PFSK-1 (cell line): ENCODE measurements around the gene ARID3A.

Source experiments
- POLR2AphosphoS5 ChIP-seq: IDR thresholded peaks from 2 replicates; pipeline ENCODE4 v1.6.1; 2012; ENCODE audit warnings: low read depth, mild to moderate bottlenecking, control low read depth, low read length, moderate library complexity
- REST ChIP-seq, 2 experiments: IDR thresholded peaks; 2 replicates each; pipeline versions ENCODE4 v1.6.1 to v1.8.0; 2011 to 2012; ENCODE audit warnings: low read depth in 2 of 2, low read length in 2 of 2, control low read depth in 1 of 2, inconsistent platforms in 1 of 2, mild to moderate bottlenecking in 1 of 2, moderate library complexity in 1 of 2; ENCODE audit not compliant: insufficient read depth in 1 of 2
- SIN3A ChIP-seq: IDR thresholded peaks from 2 replicates; pipeline ENCODE4 v1.6.1; 2012; ENCODE audit warnings: mild to moderate bottlenecking, low read length, moderate library complexity, borderline replicate concordance; ENCODE audit not compliant: insufficient read depth

GRCh38 chr19:1017115-1017905, 91.5 kb downstream of the ARID3A start:
- no peak for TF ChIP-seq POLR2AphosphoS5
- no peak for TF ChIP-seq SIN3A
- no peak for TF ChIP-seq REST (IDR thresholded peaks at IDR 0.05; ENCODE audit: insufficient read depth in 1 of 2, low read depth in 2 of 2, low read length in 2 of 2)
